Mucosa of descending colon (tissue), 3 donors: ENCODE results near the gene KCNQ2. TPM values are rescaled to one million over a fixed set of nuclear protein-coding genes. Genes with fewer than 3 reads are reported as not detected.

Experiments used
- ATAC-seq: fragments of 200-7000 bp; cut with Tn5 transposase; one replicate; pipeline ENCODE4 v1.9.1; 2020; ENCODE audit warnings: mild to moderate bottlenecking, moderate library complexity
- DNase-seq, 3 donors: peaks; one replicate each; pipeline ENCODE4 v3.0.0-alpha.2; 2020
- H3K36me3 ChIP-seq: fragments of 200-600 bp; one replicate; pipeline ENCODE4 v1.8.0; 2021; ENCODE audit warnings: low read depth, mild to moderate bottlenecking
- H3K4me1 ChIP-seq: fragments of 200-600 bp; one replicate; pipeline ENCODE4 v1.8.0; 2021; ENCODE audit warnings: low read depth, mild to moderate bottlenecking
- H3K4me3 ChIP-seq: fragments of 200-600 bp; one replicate; pipeline ENCODE4 v1.8.0; 2021; ENCODE audit warnings: mild to moderate bottlenecking
- H3K9me3 ChIP-seq: fragments of 200-600 bp; one replicate; pipeline ENCODE4 v1.8.0; 2021; ENCODE audit warnings: mild to moderate bottlenecking
- intact Hi-C, 2 donors: fragments of 100-400 bp; cut with DNase I in 1 of 2; cut with micrococcal nuclease in 1 of 2; formaldehyde crosslinking; loops; one replicate each; pipeline versions ENCODE4 v1.11.0 to v1.11.1; 2022; cut with DNase I, micrococcal nuclease
- total RNA-seq, 3 donors: library from RNA; stranded (reverse); fragmentation: NEBNext Ultra II Directional in 2 of 3; extraction: Animal tissue kit (Norgen Biotek cat#: 25700) in 2 of 3; gene quantifications; one replicate each; pipeline versions ENCODE4 v1.2.1 to v1.2.4, GENCODE V29; 2021 to 2023
- TF ChIP-seq, protein P1 (sequence below): fragments of 200-600 bp; IDR thresholded peaks from one replicate; pipeline ENCODE4 v1.8.0; 2022; ENCODE audit warnings: antibody characterized with exemption, mild to moderate bottlenecking
- donor health status: DM: no; HTN: no; CAD: no; lungs with moderate emphysema.
- donor health status: DM: no; HTN: no; CAD: no.
- donor health status: DM: no; HTN: yes; CAD: no.

The KCNQ2 gene
- total RNA-seq, 3 donors from 2014 or later, result 1.4 TPM; not detected in 2

DNA sequence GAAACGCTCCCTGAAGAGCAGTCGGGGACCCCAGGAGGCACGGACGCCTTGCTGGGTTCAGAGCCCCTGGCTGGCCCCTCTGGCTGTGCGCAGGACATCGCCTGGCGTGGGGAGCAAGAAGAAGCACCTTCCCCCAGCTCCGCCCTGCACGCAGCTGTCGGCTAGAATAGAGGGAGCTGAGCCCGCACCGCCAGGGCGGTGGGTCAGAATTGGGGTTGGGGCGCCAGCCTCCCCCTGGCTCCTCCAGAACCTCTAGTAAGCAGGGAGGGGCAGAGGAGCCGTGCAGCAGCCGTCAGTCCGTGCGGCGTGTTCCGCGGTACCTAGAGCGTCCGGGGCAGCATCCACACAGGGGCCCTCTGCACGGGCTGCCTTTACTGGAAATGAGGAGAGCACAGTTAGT, 53.2 kb downstream of the KCNQ2 start:
- intact Hi-C loops, result no loop called here
- DNase-seq, result no peak
- no peaks in the 10 kb centered on the region for H3K36me3 ChIP-seq
- no peak for ATAC-seq
- TF ChIP-seq, protein P1, sequence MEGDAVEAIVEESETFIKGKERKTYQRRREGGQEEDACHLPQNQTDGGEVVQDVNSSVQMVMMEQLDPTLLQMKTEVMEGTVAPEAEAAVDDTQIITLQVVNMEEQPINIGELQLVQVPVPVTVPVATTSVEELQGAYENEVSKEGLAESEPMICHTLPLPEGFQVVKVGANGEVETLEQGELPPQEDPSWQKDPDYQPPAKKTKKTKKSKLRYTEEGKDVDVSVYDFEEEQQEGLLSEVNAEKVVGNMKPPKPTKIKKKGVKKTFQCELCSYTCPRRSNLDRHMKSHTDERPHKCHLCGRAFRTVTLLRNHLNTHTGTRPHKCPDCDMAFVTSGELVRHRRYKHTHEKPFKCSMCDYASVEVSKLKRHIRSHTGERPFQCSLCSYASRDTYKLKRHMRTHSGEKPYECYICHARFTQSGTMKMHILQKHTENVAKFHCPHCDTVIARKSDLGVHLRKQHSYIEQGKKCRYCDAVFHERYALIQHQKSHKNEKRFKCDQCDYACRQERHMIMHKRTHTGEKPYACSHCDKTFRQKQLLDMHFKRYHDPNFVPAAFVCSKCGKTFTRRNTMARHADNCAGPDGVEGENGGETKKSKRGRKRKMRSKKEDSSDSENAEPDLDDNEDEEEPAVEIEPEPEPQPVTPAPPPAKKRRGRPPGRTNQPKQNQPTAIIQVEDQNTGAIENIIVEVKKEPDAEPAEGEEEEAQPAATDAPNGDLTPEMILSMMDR, result no peak
- no peaks in the 10 kb centered on the region for H3K4me1 ChIP-seq
- no peak overlapping the region for H3K4me3 ChIP-seq
- H3K9me3 ChIP-seq, result no peaks in the 10 kb centered on the region

DNA sequence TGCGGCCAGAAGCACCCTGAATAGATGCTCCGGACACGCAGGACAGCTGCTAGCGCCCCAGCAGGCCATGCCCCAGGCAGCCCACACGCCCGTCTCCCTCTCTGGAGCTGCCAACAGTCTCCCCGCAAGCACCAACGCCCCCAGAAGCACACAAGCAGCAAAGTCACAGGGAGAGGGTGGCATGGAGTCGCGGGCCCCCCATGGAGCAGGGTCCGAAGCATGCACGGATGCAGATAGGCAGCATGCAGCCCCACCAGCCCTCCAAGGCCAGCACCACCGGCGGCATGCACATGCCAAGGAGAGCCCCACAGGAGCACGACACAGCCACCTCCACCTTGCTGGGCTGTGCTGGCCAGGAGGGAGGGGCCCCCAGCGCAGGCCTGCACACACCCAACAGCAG, 53.8 kb downstream of the KCNQ2 start:
- no peak for ATAC-seq
- no peaks in the 10 kb centered on the region for H3K9me3 ChIP-seq
- intact Hi-C loops, result no loop called here
- no peak for DNase-seq
- no peaks in the 10 kb centered on the region for H3K4me1 ChIP-seq
- H3K4me3 ChIP-seq, result no peak overlapping the region
- H3K36me3 ChIP-seq, result no peaks in the 10 kb centered on the region
- TF ChIP-seq, protein P1, result no peak

DNA sequence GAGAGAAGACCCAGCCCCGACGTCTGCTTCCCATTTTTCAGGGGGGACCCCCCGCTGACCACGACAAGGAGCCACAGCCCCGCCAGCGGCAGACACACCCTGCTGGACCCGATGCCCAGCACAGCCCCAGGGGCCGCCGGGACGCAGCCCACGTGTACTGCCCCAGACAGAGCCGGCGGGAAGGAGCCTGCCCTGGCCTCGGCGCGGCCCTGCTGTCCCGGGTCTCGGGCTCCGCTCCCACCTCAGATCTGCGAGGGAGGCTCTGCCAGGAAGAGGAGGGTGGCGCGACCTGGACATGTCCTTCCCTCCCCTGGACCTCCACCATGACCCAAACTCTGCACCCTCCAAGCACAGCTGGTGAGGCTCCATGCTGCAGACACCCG, 54.7 kb downstream of the KCNQ2 start:
- no peak for ATAC-seq
- DNase-seq, result no peak
- intact Hi-C loops, result no loop called here
- no peaks in the 10 kb centered on the region for H3K36me3 ChIP-seq
- no peak overlapping the region for H3K4me3 ChIP-seq
- TF ChIP-seq, protein P1, result no peak
- no peaks in the 10 kb centered on the region for H3K4me1 ChIP-seq
- no peaks in the 10 kb centered on the region for H3K9me3 ChIP-seq

DNA sequence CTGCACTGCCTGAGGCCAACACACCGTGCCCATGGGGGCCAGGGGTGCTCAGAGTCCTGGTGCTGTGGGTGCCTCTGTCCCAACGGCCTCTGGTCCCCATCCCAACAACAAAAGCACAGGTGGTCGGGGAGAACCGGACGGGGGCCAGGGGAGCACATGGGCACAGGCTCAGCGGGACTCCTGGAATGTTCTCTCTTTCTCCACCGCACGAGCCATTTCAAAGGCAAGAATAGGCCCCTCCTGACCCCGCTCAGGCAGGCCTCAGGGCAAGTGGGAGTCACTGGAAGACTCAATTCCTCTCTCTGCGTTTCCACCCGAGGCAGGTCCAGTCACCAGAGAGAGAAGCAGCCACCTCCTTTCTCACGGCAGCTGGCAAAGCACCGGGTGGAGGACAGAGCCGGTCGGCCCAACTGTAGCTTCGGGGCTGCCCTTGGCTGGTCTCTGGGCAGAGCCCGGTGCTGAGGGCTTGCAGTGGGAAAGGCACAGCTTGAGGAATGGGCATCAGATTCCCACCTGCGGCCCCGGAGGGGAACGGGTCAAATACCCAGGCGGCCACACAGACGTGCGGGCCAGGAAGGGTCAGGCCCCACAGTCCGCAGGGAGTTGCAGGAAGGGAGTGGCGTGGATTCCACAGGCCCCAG, 55.2 kb downstream of the KCNQ2 start:
- TF ChIP-seq, protein P1, result no peak
- intact Hi-C loops, result no loop called here
- no peaks in the 10 kb centered on the region for H3K4me1 ChIP-seq
- no peaks in the 10 kb centered on the region for H3K36me3 ChIP-seq
- DNase-seq (no peak), ATAC-seq (no peak)
- no peaks in the 10 kb centered on the region for H3K9me3 ChIP-seq
- no peak overlapping the region for H3K4me3 ChIP-seq

DNA sequence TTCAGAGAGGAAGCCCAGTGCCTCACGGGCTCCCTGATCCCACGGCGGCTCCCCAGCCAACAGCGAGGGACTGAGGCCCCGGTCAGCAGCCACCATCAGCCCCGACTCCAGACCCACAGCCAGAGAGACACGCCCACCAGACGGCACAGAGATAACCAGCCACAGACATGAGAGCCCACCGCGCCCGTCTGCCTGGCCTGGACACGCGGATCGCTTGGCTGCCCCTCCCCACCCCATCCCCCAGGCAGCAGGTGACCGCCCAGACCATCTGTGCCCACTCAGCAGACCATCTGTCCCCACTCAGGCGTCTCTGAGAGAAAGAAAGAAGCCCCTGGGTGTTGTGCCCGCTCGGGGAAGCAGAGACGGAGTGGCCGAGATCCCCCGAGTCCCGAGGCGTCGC, 55.8 kb downstream of the KCNQ2 start:
- H3K4me1 ChIP-seq, result no peaks in the 10 kb centered on the region
- TF ChIP-seq, protein P1, result no peak
- ATAC-seq, result no peak
- H3K36me3 ChIP-seq, result no peaks in the 10 kb centered on the region
- intact Hi-C loops, result no loop called here
- H3K4me3 ChIP-seq, result no peak overlapping the region
- no peaks in the 10 kb centered on the region for H3K9me3 ChIP-seq
- no peak for DNase-seq
